Fibroblast of villous mesenchyme (primary cell): Measurements from ENCODE around the gene PGK2. TPM values are rescaled to one million over a fixed set of nuclear protein-coding genes. Genes with fewer than 3 reads are reported as not detected.

Experiments
- DNase-seq: peaks from one replicate; pipeline ENCODE4 v3.0.0-alpha.2; 2010; ENCODE audit warnings: low read depth
- H3K4me3 ChIP-seq: 2 replicates; pipeline ENCODE4 v1.5.1; 2011; ENCODE audit warnings: low read depth, mild to moderate bottlenecking, low read length
- total RNA-seq: library from RNA; depleted of rRNA; stranded (reverse); fragments of >200 nt; gene quantifications from 2 replicates; pipeline ENCODE4 v1.2.3, GENCODE V29; 2012
- TF ChIP-seq, protein P1 (sequence below): IDR thresholded peaks from 2 replicates; pipeline ENCODE4 v1.5.1; 2012; ENCODE audit warnings: low read depth, mild to moderate bottlenecking, low read length; ENCODE audit not compliant: insufficient read depth

Gene PGK2
- total RNA-seq, 1 donor: not detected

DNA sequence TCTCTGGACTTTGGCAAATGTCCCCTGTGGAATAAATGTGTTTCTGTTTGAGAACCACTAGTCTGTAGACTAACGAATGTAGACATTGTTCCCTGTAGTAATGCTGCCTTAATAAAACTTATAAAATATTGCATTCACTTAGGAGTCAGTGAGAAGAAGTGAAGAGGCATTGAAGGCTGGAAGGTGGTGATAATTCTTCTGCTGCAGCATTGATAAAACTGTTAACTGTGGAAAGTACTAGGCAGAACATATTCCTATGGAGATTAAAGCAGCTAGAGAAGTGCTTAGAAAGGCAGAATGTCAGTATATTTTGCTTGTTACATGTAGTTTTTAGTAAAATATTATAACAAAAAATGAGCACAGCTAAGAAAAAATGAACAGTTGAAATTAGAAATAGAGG lies 4.8 kb downstream of the PGK2 start:
- no peak for DNase-seq
- TF ChIP-seq, protein P1, sequence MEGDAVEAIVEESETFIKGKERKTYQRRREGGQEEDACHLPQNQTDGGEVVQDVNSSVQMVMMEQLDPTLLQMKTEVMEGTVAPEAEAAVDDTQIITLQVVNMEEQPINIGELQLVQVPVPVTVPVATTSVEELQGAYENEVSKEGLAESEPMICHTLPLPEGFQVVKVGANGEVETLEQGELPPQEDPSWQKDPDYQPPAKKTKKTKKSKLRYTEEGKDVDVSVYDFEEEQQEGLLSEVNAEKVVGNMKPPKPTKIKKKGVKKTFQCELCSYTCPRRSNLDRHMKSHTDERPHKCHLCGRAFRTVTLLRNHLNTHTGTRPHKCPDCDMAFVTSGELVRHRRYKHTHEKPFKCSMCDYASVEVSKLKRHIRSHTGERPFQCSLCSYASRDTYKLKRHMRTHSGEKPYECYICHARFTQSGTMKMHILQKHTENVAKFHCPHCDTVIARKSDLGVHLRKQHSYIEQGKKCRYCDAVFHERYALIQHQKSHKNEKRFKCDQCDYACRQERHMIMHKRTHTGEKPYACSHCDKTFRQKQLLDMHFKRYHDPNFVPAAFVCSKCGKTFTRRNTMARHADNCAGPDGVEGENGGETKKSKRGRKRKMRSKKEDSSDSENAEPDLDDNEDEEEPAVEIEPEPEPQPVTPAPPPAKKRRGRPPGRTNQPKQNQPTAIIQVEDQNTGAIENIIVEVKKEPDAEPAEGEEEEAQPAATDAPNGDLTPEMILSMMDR: no peak
- H3K4me3 ChIP-seq: no peak overlapping the region

DNA sequence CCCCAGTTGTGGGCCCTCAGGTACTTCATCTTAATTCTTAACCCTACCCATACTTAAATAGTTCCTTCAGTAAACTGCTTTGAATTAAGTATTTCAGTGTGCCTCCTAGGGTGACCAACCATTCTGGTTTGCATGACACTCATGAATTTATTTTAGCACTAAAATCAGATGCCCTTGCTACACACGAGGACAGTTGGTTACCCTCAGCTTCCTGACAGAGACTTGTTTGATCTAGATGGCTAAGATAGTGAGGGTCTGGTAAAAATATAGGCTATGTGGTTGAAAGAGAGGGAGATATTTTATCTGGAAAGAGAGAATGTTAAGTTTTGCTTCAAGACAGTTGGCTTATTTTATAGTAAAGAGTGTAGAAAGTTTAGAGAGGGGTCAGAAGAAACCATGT lies 10.6 kb downstream of the PGK2 start:
- TF ChIP-seq, protein P1: no peak
- H3K4me3 ChIP-seq: no peak overlapping the region

DNA sequence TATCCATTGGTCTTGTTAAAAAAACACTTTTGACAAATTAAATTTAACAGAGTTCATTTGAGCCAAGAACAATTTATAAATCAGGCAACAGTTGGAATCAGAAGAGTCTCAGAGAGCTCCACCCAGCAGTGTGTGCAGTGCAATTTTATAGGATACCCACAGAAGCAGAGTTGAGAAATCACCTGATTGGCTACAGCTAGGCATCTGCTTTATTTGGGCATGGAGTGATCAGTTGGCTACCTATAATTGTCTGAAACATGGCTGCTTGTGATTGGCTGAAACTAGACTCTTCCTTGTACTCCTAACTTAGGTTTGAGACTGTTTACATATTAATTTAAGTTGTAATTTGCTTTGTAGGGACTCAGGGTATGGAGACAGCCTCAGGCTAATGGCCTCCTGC lies 12.0 kb downstream of the PGK2 start:
- no peak for DNase-seq
- TF ChIP-seq, protein P1: no peak
- no peak overlapping the region for H3K4me3 ChIP-seq

More for the DNA sequence above, 10.6 kb downstream of the PGK2 start:
- no peak for DNase-seq

DNA sequence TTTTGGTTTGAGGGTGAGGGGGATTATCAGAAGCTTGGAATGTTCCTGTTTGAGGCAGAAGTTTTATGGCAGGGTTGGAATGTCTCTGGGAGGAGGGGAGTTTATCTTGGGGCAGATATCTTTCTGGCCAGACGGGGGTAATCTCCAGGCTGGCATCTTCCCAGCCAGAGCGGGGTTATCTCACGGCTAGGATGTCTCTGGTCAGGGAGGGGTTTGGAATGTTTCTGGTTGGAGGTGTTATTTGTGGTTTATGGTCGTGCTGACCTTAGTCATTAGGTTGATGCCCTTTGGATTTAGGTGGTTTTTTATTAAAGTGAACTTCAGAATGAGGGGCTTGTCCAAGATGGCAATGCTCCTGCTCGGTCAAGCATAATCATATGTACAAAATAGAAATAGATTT lies 14.8 kb downstream of the PGK2 start:
- no peak overlapping the region for H3K4me3 ChIP-seq
- TF ChIP-seq, protein P1: no peak
- no peak for DNase-seq

DNA sequence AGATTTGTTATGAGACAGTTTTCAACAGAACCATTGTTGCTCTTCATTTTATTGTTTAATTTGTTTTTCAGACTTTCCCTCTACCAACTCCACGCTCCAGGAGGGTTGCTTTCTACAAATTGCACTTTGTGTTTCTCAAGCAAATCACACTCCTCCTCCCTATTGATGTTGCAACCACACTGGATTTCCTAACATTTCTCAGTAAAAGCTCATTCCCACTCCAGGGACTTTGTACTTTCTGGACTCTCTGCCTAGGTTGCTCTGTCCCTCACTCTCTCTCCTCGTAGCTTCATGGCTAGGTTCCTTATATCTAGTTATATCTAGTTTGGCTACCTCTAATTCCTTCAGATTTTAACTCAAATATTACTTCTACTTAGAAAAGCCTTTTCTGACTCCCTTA lies 20.3 kb downstream of the PGK2 start:
- TF ChIP-seq, protein P1: no peak
- DNase-seq: no peak
- H3K4me3 ChIP-seq: no peak overlapping the region

DNA sequence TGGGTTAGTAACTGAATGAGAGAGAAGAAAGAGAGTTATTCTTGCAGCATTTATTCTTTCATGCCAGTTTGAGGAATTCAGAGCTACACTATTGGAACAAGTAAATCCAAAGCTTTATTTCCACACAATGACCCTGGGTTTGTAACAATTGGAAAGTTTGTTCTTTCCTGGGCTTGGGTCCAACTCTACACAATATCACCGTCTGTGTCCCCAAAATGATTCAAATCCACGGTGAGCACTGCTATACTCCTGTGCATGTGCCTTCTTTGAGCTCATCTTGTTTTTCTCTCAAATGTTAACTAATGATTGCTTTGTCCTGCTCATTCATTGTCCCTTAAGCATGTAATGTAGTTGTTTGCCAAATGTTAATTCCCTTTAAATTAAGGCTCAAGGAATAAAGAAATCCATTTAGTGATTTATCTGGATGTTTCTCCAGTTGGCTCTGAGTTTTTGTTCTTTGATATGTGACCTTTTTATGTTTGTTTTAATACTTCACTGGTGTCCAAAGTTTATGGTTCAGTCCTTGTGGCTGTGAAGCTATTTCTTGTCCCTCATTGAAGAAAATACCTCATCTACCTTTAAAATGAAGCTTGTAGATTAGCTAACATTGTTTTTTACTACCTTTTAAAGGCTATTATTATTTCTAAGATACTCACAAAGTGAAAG lies 22.4 kb downstream of the PGK2 start:
- TF ChIP-seq, protein P1: no peak
- H3K4me3 ChIP-seq: no peak overlapping the region
- no peak for DNase-seq

DNA sequence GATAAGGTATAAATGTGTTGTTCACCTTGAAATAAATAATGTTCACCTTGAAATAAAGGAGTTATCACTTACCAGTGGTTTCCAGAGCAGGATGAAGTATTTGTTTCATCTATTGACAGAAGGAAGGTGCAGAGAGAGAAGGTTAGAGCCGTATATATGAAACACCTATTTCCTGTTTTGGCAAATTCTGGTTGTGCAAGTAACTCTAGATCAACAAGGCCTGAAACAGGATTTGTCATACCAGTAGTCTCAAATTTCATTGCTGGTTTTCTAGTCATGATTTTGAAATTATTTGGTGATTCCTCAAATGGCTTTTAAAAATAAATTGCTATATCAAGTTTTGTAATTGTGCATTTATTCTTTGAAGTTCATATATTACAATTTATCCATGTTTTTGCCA lies 42.8 kb downstream of the PGK2 start, which contains the start of gene CRISP3:
Gene CRISP3, minus strand, starts transcription at position 130 of the 400 bp plus-strand sequence. Its CDS starts 21 bp downstream, at position 109.
- TF ChIP-seq, protein P1: no peak
- H3K4me3 ChIP-seq: no peak within 1 kb of the TSS
- no peak for DNase-seq
